Smooth muscle cell of the umbilical artery (primary cell): ENCODE data around the gene FAM111B. TPM values are rescaled to one million over a fixed set of nuclear protein-coding genes. Genes with fewer than 3 reads are reported as not detected.

Experiments used
- total RNA-seq: library from RNA; depleted of rRNA; stranded (reverse); fragments of >200 nt; gene quantifications from 2 replicates; pipeline ENCODE4 v1.2.3, GENCODE V29; 2014

FAM111B gene, protein sequence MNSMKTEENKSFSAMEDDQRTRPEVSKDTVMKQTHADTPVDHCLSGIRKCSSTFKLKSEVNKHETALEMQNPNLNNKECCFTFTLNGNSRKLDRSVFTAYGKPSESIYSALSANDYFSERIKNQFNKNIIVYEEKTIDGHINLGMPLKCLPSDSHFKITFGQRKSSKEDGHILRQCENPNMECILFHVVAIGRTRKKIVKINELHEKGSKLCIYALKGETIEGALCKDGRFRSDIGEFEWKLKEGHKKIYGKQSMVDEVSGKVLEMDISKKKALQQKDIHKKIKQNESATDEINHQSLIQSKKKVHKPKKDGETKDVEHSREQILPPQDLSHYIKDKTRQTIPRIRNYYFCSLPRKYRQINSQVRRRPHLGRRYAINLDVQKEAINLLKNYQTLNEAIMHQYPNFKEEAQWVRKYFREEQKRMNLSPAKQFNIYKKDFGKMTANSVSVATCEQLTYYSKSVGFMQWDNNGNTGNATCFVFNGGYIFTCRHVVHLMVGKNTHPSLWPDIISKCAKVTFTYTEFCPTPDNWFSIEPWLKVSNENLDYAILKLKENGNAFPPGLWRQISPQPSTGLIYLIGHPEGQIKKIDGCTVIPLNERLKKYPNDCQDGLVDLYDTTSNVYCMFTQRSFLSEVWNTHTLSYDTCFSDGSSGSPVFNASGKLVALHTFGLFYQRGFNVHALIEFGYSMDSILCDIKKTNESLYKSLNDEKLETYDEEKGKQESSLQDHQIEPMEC
- total RNA-seq = 0.89 and 5.0 TPM in 2 replicates

DNA sequence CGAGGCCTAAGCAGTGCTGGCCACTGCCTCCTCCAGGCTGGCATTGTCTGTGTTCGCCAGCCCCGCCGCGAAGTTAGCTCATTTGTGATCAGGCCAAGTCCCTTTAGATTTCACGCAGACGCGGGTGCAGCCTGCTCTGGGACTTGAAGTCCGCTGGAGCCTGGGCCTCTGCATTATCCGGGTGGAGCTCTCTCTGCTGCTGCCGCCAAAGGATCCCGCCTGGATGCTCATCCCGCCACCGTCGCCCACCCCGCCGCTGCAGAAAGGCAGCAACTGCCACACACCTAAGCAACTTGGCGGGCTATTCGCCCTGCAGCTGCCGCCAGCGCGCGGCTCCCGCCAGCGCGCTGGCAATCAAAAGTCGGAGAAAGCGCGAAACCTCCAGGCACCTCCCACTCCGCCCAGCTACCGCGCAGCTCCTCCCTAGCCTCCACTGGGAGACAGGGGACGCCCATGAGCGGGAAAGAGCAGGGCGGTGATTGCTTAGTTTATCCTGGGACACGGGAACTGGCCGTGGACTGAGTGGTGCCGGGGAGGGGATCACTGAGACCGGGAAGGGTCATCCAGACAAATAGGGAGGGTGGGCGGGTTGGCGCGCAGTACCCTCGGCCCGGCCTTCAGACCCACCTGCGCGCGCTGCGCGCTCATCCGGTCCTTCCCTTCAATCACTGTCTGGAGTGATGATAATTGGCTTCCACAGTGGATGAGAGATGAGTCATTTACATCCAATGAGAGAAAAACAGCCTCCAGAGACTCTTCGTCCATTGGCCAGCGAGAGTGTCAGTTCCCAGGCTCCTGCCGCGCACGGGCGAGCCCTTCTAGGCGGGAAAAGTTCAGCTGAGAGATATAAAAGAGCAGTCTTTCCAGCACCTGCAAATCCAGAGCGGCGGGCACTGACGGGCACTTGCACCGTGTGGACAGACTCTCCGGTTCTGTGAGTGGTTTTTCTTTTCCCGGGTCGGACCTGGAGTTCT is at the start of gene FAM111B:
Gene FAM111B, plus strand, starts transcription at position 875 of the 974 bp plus-strand sequence. CDS start 2,389 bp downstream, outside the sequence.

DNA sequence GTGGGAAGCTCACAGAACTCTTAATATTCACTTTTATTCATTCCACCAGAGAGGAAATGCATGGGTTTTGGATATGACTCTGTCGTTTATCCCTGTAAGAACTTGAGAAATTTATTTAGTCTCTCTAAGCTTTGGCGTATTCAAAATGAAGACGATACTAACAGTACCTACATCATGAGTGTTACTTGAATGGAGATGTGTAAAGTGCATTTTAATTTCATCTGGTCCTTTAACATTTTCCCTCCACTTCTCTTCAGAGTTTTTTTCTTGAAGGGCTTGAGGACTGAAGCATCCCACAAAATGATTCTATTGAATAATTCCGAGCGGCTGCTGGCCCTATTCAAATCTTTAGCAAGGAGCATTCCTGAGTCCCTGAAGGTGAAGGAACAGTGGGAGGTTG is 21.0 kb upstream of the FAM111B start, which contains the start of gene GLYATL1B:
Gene GLYATL1B, plus strand, starts transcription at position 301 of the 400 bp plus-strand sequence. Its CDS starts 0 bp downstream, at position 301.

DNA sequence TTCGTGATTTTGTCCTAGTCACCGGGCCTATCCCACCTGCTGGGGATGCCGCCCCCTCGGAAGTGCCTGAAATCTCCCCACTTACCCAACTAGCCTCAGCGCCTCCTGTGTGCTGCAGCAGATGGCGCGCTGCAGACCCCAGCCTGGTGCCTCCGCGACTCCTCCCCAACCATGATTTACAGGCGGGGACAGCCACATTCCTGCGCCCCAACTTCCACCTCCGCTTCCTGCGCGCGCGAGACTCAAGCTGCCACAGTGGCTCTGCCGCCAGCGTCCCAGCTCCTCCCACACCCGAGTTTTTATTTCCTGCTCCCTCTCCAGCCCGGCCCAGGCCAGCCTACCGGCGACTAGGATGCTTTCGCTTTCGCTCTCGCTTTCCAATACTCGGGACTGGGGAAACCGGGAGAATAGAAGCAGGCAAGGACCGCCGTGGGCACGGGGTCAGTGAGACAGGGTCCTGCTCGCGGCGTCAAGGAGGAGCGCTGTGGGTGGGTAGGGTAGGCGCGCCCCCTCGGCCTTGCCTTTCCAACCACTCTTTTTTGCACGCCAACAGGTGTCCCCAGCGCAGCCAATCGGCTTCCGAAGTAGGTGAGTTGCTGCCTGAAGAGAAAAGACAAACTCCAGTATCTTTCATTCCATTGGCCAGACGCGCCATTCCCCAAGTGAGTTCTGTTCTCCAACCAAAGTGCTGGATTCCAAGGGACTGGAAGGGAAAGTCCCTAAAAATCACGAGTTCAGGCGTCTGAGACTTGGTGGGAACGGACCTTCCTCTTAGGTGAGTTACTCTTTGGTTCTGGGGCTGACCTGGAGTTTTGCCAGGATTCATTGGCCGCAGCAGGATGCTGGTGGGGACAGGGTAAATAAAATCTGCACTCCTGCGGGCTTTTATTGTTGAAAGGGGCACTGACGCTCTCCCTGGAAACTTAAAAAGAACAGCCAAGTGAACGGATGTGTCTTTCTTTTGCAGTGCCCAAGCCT is 35.8 kb downstream of the FAM111B start, which contains the start of gene FAM111A:
Gene FAM111A, plus strand, starts transcription at position 327 of the 978 bp plus-strand sequence. CDS start 6,017 bp downstream, outside the sequence.

GRCh38 chr11:59171508-59172322 is 64.7 kb downstream of the FAM111B start, which contains the start of gene DTX4:
DTX4 (plus strand) TSS chr11:59172132; CDS start chr11:59172596, 464 bp downstream.

Other genes with a start within 250 kb of the FAM111B start
- gene GLYATL1, start 167.7 kb upstream of the FAM111B start, total RNA-seq = 0.69 TPM in 1 of 2 replicates, not detected in the other
- not detected in 2 replicates for gene GLYATL1B, start 20.9 kb upstream of the FAM111B start, total RNA-seq
- 46.3 and 48.2 TPM in 2 replicates for gene FAM111A, start 35.6 kb downstream of the FAM111B start, total RNA-seq
- 1.8 and 2.7 TPM in 2 replicates for gene DTX4, start 64.9 kb downstream of the FAM111B start, total RNA-seq
- not detected in 2 replicates for gene MPEG1, start 105.7 kb downstream of the FAM111B start, total RNA-seq